Muscle layer of duodenum (tissue), 2 donors: ENCODE data around the gene UBQLN4.
"Not testable (repeated sequence)": the region's sequence is repeated elsewhere in the genome, so short reads cannot be mapped to it uniquely, and the experiment has no call there.

ENCODE experiments used
- H3K27ac ChIP-seq: one replicate; pipeline ENCODE4 v1.7.0; 2013; ENCODE audit warnings: mild to moderate bottlenecking, low read length
- H3K27me3 ChIP-seq: one replicate; pipeline ENCODE4 v1.7.0; 2013; ENCODE audit warnings: low read depth, mild to moderate bottlenecking, control low read depth, low read length
- H3K36me3 ChIP-seq, 2 donors: one replicate each; pipeline ENCODE4 v1.7.0; 2013; ENCODE audit warnings: low read length in 2 of 2, control low read depth in 1 of 2, mild to moderate bottlenecking in 1 of 2; ENCODE audit not compliant: insufficient read depth in 2 of 2, control insufficient read depth in 1 of 2
- H3K4me1 ChIP-seq, 2 donors: one replicate each; pipeline ENCODE4 v1.7.0; 2013; ENCODE audit warnings: low read length in 2 of 2, mild to moderate bottlenecking in 2 of 2, control low read depth in 1 of 2, moderate library complexity in 1 of 2; ENCODE audit not compliant: insufficient read depth in 2 of 2, control insufficient read depth in 1 of 2
- H3K4me3 ChIP-seq, 2 donors: one replicate each; pipeline ENCODE4 v1.7.0; 2013; ENCODE audit warnings: low read length in 2 of 2, low read depth in 1 of 2, mild to moderate bottlenecking in 1 of 2
- H3K9me3 ChIP-seq, 2 donors: one replicate each; pipeline ENCODE4 v1.7.0; 2013; ENCODE audit warnings: low read length in 2 of 2, control low read depth in 1 of 2, mild to moderate bottlenecking in 1 of 2; ENCODE audit not compliant: control insufficient read depth in 1 of 2
- donor health status: healthy.

Gene UBQLN4

GRCh38 chr1:156054500-156055280 is 1.1 kb upstream of the UBQLN4 start, which contains the start of gene LAMTOR2:
Gene LAMTOR2 (plus strand): TSS chr1:156054782. CDS start chr1:156054890, 108 bp downstream.
- Histone ChIP-seq H3K9me3 (no peaks in the 10 kb centered on the region), H3K4me3 (peak within 1 kb of the TSS; percentile 92 to 96), H3K27ac (peak within 1 kb of the TSS; percentile 99), H3K36me3 (peaks cover 7 to 24% of the 10 kb centered on the region in 2 donors), H3K4me1 (peaks cover 0 to 17% of the 10 kb centered on the region in 2 donors), H3K27me3 (no peaks in the 10 kb centered on the region)

GRCh38 chr1:156052862-156053767 is 483 bp downstream of the UBQLN4 start:
- Histone ChIP-seq H3K4me3 (peak overlapping the region; percentile 62 to 96), H3K36me3 (peaks cover 5 to 24% of the 10 kb centered on the region in 2 donors), H3K9me3 (no peaks in the 10 kb centered on the region), H3K27ac (no peak overlapping the region), H3K27me3 (no peaks in the 10 kb centered on the region), H3K4me1 (peaks cover 0 to 17% of the 10 kb centered on the region in 2 donors)

- no peak overlapping the region for H3K27ac ChIP-seq
- no peak overlapping the region for H3K4me3 ChIP-seq
- no peaks in the 10 kb centered on the region for H3K9me3 ChIP-seq
- no peaks in the 10 kb centered on the region for H3K27me3 ChIP-seq
- H3K4me1 ChIP-seq, result peaks cover 0 to 17% of the 10 kb centered on the region in 2 donors
- peaks cover 7 to 33% of the 10 kb centered on the region in 2 donors for H3K36me3 ChIP-seq
Observed at GRCh38 chr1:156051011-156051725, 2.4 kb downstream of the UBQLN4 start.

- Histone ChIP-seq H3K27me3 (no peaks in the 10 kb centered on the region), H3K36me3 (peaks cover 7 to 33% of the 10 kb centered on the region in 2 donors), H3K9me3 (no peaks in the 10 kb centered on the region), H3K27ac (no peak overlapping the region), H3K4me3 (no peak overlapping the region), H3K4me1 (peaks cover 0 to 9% of the 10 kb centered on the region in 2 donors)
Observed at GRCh38 chr1:156050376-156050775, 3.2 kb downstream of the UBQLN4 start.

- Histone ChIP-seq H3K36me3 (peaks cover 15 to 41% of the 10 kb centered on the region in 2 donors), H3K4me3 (no peak overlapping the region)
Observed at GRCh38 chr1:156048663-156049258, 4.8 kb downstream of the UBQLN4 start.

GRCh38 chr1:156045076-156045475 is 8.5 kb downstream of the UBQLN4 start:
- Histone ChIP-seq H3K27ac (no peak overlapping the region), H3K4me1 (no peaks in the 10 kb centered on the region), H3K9me3 (no peaks in the 10 kb centered on the region), H3K36me3 (peaks cover 27 to 61% of the 10 kb centered on the region in 2 donors), H3K4me3 (no peak overlapping the region), H3K27me3 (no peaks in the 10 kb centered on the region)

More at GRCh38 chr1:156048663-156049258, 4.8 kb downstream of the UBQLN4 start:
- H3K4me1 ChIP-seq, result peaks cover 0 to 5% of the 10 kb centered on the region in 2 donors
- H3K9me3 ChIP-seq, result no peaks in the 10 kb centered on the region
- no peaks in the 10 kb centered on the region for H3K27me3 ChIP-seq
- no peak overlapping the region for H3K27ac ChIP-seq

- H3K4me1 ChIP-seq, result no peaks in the 10 kb centered on the region
- H3K36me3 ChIP-seq, result peaks cover 20 to 52% of the 10 kb centered on the region in 2 donors
- H3K9me3 ChIP-seq, result no peaks in the 10 kb centered on the region
- no peak overlapping the region for H3K4me3 ChIP-seq
- no peaks in the 10 kb centered on the region for H3K27me3 ChIP-seq
- no peak overlapping the region for H3K27ac ChIP-seq
Observed at GRCh38 chr1:156042828-156043227, 10.8 kb downstream of the UBQLN4 start.

- H3K36me3 ChIP-seq, result peaks cover 0 to 12% of the 10 kb centered on the region in 2 donors
- not testable (repeated sequence) for H3K4me1 ChIP-seq, H3K27me3 ChIP-seq, H3K27ac ChIP-seq, H3K4me3 ChIP-seq, H3K9me3 ChIP-seq
Observed at GRCh38 chr1:156034991-156035390, 18.6 kb downstream of the UBQLN4 start.

- Histone ChIP-seq H3K27me3 (no peaks in the 10 kb centered on the region), H3K4me1 (no peaks in the 10 kb centered on the region), H3K4me3 (no peak overlapping the region), H3K36me3 (peaks cover 0 to 11% of the 10 kb centered on the region in 2 donors), H3K9me3 (no peaks in the 10 kb centered on the region), H3K27ac (no peak overlapping the region)
Observed at GRCh38 chr1:156033011-156033410, 20.6 kb downstream of the UBQLN4 start.

- Histone ChIP-seq H3K4me1 (no peaks in the 10 kb centered on the region), H3K36me3 (no peaks in the 10 kb centered on the region), H3K4me3 (no peak overlapping the region), H3K27me3 (no peaks in the 10 kb centered on the region), H3K27ac (no peak overlapping the region), H3K9me3 (no peaks in the 10 kb centered on the region)
Observed at GRCh38 chr1:156026588-156026987, 27.0 kb downstream of the UBQLN4 start.
